Uterus (tissue), 4 donors: ENCODE results near the gene MT3. TPM values are rescaled to one million over a fixed set of nuclear protein-coding genes. Genes with fewer than 3 reads are reported as not detected.

ENCODE experiments used
- DNase-seq, 2 donors: peaks; one replicate each; pipeline ENCODE4 v3.0.0-alpha.2; 2019 to 2020
- H3K27ac ChIP-seq, 2 donors: fragments of 200-600 bp; sonication (generic); 1 replicate in 1 of 2; 2 replicates in 1 of 2; pipeline ENCODE4 v1.5.1; 2016 to 2018
- H3K27me3 ChIP-seq, 2 donors: fragments of 200-600 bp; sonication (generic); one replicate each; pipeline ENCODE4 v1.5.1; 2018 to 2019; ENCODE audit warnings: control low read depth in 1 of 2
- H3K36me3 ChIP-seq, 2 donors: fragments of 200-600 bp; sonication (generic); one replicate each; pipeline ENCODE4 v1.5.1; 2019; ENCODE audit warnings: control low read depth in 1 of 2
- H3K4me1 ChIP-seq, 2 donors: fragments of 200-600 bp; sonication (generic); one replicate each; pipeline ENCODE4 v1.5.1; 2018 to 2019; ENCODE audit warnings: control low read depth in 1 of 2
- H3K4me3 ChIP-seq, 2 donors: fragments of 200-600 bp; sonication (generic); 1 replicate in 1 of 2; 2 replicates in 1 of 2; pipeline ENCODE4 v1.5.1; 2018 to 2019; ENCODE audit warnings: mild to moderate bottlenecking in 1 of 2
- H3K9me3 ChIP-seq, 2 donors: fragments of 200-600 bp; sonication (generic); one replicate each; pipeline ENCODE4 v1.5.1; 2019; ENCODE audit warnings: control low read depth in 1 of 2
- POLR2A ChIP-seq, 2 donors: fragments of 450-650 bp; IDR thresholded peaks; one replicate each; pipeline ENCODE4 v1.6.1; 2016; ENCODE audit warnings: antibody characterized with exemption in 2 of 2, mild to moderate bottlenecking in 1 of 2, moderate library complexity in 1 of 2
- intact Hi-C: fragments of 100-400 bp; cut with DNase I; formaldehyde crosslinking; loops from one replicate; pipeline ENCODE4 v1.15.1; 2023; ENCODE audit warnings: low total_unique reads
- total RNA-seq, 4 donors: library from RNA; depleted of rRNA in 3 of 4; stranded (reverse); fragments of >200 nt in 3 of 4; gene quantifications; one replicate each; pipeline versions ENCODE4 v1.1.0 to v1.2.4, GENCODE V29; 2014 to 2023
- TF ChIP-seq, protein P1 (sequence below), 4 experiments: fragments of 200-600 bp in 2 of 4; fragments of 450-650 bp in 2 of 4; sonication (generic) in 2 of 4; IDR thresholded peaks; one replicate each; pipeline ENCODE4 v1.5.1; 2016 to 2019; ENCODE audit warnings: antibody characterized with exemption in 4 of 4, mild to moderate bottlenecking in 2 of 4, moderate library complexity in 1 of 4
- donor health status: DM: yes; HTN: yes; CAD: no.

MT3 gene
- total RNA-seq, 4 donors from 2014 or later: not detected

GRCh38 chr16:56591377-56592060, 2.2 kb downstream of the MT3 start:
- Histone ChIP-seq H3K27ac (no peak overlapping the region), H3K4me3 (no peak overlapping the region), H3K36me3 (no peaks in the 10 kb centered on the region), H3K27me3 (no peaks in the 10 kb centered on the region), H3K9me3 (no peaks in the 10 kb centered on the region), H3K4me1 (peaks cover 0 to 8% of the 10 kb centered on the region in 2 donors)
- no peak for DNase-seq
- TF ChIP-seq, protein P1, sequence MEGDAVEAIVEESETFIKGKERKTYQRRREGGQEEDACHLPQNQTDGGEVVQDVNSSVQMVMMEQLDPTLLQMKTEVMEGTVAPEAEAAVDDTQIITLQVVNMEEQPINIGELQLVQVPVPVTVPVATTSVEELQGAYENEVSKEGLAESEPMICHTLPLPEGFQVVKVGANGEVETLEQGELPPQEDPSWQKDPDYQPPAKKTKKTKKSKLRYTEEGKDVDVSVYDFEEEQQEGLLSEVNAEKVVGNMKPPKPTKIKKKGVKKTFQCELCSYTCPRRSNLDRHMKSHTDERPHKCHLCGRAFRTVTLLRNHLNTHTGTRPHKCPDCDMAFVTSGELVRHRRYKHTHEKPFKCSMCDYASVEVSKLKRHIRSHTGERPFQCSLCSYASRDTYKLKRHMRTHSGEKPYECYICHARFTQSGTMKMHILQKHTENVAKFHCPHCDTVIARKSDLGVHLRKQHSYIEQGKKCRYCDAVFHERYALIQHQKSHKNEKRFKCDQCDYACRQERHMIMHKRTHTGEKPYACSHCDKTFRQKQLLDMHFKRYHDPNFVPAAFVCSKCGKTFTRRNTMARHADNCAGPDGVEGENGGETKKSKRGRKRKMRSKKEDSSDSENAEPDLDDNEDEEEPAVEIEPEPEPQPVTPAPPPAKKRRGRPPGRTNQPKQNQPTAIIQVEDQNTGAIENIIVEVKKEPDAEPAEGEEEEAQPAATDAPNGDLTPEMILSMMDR (IDR thresholded peaks at IDR 0.05): no peak
- no peak for TF ChIP-seq POLR2A (IDR thresholded peaks at IDR 0.05)
- intact Hi-C loops: no loop called here

DNA sequence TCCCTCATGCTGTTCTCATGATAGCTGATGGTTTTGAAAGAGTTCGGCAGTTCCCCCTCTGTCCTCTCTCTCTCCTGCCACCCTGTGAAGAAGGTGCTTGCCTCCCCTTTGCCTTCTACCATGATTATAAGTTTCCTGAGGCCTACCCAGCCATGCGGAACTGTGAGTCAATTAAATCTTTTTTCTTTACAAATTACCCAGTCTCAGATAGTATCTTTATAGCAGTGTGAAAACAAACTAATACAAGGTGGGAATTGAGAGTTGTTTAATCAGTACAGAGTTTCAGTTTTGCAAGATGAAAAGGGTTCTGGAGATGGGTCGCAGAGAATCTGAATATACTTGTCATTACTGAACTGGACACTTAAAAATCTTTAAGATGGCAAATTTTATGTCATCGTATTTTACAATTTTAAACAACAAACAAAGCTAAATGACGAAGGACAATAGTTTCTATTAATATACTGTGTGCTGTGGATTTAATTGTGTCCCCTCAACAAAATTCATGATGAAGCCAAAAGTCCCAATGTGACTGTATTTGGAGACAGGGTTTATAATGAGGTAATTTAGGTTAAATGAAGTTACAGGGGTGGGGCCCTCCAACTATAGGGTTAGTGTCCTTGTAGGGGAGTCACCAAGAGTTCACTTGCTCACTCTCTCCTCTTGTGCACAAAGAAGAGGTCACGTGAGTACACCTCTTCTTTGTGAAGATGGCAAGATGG, 4.4 kb downstream of the MT3 start:
- intact Hi-C loops: no loop called here
- no peaks in the 10 kb centered on the region for H3K36me3 ChIP-seq
- H3K4me1 ChIP-seq: peaks cover 0 to 8% of the 10 kb centered on the region in 2 donors
- H3K9me3 ChIP-seq: no peaks in the 10 kb centered on the region
- DNase-seq: no peak
- no peak overlapping the region for H3K4me3 ChIP-seq
- no peak for TF ChIP-seq POLR2A (IDR thresholded peaks at IDR 0.05)
- TF ChIP-seq, protein P1 (IDR thresholded peaks at IDR 0.05): no peak
- H3K27ac ChIP-seq: no peak overlapping the region
- H3K27me3 ChIP-seq: no peaks in the 10 kb centered on the region

DNA sequence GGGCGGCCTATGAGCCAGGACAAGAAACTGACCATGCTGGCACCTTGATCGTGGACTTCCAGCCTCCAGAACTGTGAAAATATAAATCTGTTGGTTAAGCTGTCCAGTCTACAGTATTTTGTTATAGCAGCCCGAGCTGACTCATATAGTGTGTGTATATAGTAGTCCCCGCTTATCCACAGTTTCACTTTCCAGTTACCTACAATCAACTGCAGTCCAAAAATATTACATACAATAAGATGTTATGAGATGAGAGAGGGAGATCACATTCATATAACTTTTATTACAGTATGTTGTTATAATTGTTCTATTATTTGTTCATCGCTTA, 4.9 kb downstream of the MT3 start:
- no peaks in the 10 kb centered on the region for H3K9me3 ChIP-seq
- DNase-seq: no peak
- intact Hi-C loops: no loop called here
- peaks cover 0 to 5% of the 10 kb centered on the region in 2 donors for H3K4me1 ChIP-seq
- no peak overlapping the region for H3K4me3 ChIP-seq
- TF ChIP-seq, protein P1 (IDR thresholded peaks at IDR 0.05): no peak
- TF ChIP-seq POLR2A (IDR thresholded peaks at IDR 0.05): no peak
- no peak overlapping the region for H3K27ac ChIP-seq
- no peaks in the 10 kb centered on the region for H3K36me3 ChIP-seq
- H3K27me3 ChIP-seq: no peaks in the 10 kb centered on the region

DNA sequence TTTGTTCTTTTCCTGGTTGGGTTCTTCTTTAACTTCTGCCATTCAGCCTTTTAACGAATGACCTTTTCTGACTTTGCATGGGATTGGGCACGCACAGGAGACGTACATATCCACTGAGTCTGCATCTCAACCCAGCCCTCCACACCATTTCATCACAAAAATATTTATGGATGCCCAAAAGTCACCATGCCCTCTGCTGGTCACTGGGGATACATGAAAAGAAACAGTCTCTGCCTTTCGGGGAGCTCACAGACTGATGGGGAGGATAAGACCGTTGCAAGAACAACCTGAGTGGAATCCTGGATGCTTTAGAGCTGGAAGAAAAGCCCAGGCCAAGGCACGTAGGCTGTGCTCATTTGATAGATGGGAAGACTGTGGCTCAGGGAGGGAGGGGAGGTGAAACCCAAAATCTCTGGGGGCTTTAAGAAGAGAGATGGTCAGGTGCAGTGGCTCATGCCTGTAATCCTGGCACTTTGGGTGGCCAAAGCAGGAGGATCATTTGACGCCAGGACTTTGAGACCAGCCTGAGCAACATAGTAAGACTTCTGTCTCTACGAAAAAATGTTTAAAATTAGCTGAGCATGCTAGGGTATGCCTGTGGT, 11.2 kb downstream of the MT3 start:
- H3K27ac ChIP-seq: no peak overlapping the region
- DNase-seq: peak in 1 of 2 donors; percentile 43
- H3K9me3 ChIP-seq: no peaks in the 10 kb centered on the region
- H3K36me3 ChIP-seq: no peaks in the 10 kb centered on the region
- no peak for TF ChIP-seq POLR2A (IDR thresholded peaks at IDR 0.05)
- TF ChIP-seq, protein P1 (IDR thresholded peaks at IDR 0.05): peak; percentile 38 to 56 (median 52)
- intact Hi-C loops: no loop called here
- no peaks in the 10 kb centered on the region for H3K4me1 ChIP-seq
- no peaks in the 10 kb centered on the region for H3K27me3 ChIP-seq
- H3K4me3 ChIP-seq: no peak overlapping the region

DNA sequence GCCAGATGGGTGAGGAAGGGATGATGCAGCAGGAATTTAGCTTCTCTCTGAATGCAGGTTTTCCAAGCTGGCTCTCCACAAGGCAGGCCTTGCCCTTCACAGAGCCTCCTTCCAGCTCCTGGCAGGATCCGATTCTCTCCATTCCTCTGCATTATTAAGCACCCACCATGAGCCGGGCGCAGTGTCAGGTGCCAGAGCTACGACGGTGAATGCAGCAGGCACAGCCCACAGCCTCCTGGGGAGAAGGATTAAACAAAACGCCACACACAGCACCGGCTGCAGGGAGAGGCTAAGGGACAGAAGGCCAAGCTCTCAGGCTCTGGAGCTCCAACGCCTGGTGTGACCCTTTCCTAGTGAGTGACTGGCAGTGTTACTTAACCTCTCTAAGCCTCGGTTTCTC, 12.0 kb downstream of the MT3 start:
- no peaks in the 10 kb centered on the region for H3K36me3 ChIP-seq
- intact Hi-C loops: no loop called here
- H3K27me3 ChIP-seq: no peaks in the 10 kb centered on the region
- no peaks in the 10 kb centered on the region for H3K9me3 ChIP-seq
- peaks cover 0 to 4% of the 10 kb centered on the region in 2 donors for H3K4me1 ChIP-seq
- TF ChIP-seq POLR2A (IDR thresholded peaks at IDR 0.05): no peak
- TF ChIP-seq, protein P1 (IDR thresholded peaks at IDR 0.05): no peak
- H3K27ac ChIP-seq: no peak overlapping the region
- H3K4me3 ChIP-seq: no peak overlapping the region
- no peak for DNase-seq
